NCI-H1092 treated with DMSO at 0.1 percent for 48 hours (cell line): ENCODE data around the gene STS.

Experiments
- DNase-seq: peaks from one replicate; lab custom pipeline; 2025; lab: John Stamatoyannopoulos, UW

STS gene, protein sequence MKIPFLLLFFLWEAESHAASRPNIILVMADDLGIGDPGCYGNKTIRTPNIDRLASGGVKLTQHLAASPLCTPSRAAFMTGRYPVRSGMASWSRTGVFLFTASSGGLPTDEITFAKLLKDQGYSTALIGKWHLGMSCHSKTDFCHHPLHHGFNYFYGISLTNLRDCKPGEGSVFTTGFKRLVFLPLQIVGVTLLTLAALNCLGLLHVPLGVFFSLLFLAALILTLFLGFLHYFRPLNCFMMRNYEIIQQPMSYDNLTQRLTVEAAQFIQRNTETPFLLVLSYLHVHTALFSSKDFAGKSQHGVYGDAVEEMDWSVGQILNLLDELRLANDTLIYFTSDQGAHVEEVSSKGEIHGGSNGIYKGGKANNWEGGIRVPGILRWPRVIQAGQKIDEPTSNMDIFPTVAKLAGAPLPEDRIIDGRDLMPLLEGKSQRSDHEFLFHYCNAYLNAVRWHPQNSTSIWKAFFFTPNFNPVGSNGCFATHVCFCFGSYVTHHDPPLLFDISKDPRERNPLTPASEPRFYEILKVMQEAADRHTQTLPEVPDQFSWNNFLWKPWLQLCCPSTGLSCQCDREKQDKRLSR

DNA sequence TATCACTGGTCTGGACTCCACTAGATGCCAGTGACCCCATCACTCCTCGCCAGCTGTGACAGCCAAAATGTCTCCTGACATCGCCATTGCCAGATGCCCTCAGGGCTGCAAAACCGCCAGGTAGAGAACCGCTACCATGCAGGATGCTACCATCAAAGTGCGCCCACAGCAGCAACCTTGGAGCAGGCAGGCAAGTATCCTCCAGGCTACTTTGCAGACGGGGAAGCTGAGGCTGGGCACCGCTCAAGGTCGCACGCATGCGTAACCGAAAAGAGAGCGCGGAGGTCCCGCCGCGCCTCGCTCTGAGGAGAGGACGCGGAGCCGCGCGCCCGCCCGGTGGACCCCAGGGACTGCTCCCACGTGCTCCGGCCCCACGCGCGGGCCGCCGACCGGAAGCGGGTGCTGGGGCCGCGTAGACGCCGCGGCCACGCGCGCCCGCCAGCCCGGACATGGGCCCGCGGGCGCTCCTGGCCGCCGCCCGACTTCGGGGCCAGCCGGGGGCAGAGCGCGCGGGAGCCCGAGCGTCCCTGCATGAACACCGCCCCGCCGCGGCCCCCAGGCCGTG lies at the start of gene STS:
Gene STS (plus strand): TSS at position 300 of the 565 bp plus-strand sequence. CDS start 105,488 bp downstream, outside the sequence.
- peak; percentile 57 for DNase-seq

DNA sequence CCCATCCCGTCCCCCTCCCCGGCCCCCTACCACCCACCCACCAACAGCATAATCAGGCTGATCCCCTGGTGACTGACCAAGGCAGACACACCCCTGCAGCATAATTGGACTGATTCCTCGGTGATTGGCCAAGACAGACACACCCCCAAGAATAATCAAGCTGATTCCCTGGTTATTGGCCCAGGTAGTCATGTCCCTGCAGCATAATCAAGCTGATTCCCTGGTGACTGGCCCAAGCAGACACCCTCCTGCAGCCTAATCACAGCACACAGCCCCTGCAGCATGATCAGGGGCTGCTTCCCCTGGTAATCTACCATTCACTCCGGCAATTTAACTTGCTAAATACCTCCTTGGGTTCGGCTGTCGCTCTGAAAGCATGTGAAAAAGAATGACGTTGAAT lies 47.5 kb upstream of the STS start:
- no peak for DNase-seq

DNA sequence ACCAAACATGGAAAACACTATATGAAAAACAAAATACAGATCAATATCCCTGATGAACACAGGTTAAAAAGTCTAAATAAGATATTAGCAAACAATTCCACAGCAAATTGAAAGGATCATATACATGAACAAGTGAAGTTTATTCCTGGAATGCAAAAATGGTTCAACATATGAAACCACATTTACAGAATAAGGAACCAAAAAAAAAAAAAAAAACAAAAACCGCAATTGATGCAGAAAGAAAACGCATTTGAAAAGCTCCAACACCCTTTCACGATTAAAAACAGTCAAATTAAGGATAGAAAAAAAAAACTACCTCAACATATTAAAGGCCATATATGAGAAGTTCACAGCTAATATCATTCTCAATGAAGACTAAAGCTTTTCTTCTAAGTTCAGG lies 45.4 kb upstream of the STS start:
- DNase-seq = no peak

DNA sequence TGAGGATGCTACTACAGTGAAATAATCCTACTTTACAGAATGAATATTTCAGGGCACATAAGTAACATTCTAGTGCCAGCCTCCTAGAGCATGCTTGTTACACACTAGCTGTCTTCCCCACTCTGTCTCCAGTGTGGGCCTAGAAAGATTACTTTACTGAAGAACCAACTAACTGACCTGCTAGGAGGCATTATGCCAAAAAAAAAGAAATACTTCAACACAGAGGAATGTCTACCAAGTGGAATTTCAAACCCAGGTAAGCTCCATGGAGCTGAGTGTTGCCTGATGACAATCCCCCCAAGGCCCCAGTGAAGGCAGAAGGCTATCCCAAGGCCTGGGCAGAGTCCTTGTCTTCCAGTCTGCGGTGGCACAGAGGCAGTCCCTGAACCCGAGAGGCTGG lies 40.9 kb upstream of the STS start:
- no peak for DNase-seq

DNA sequence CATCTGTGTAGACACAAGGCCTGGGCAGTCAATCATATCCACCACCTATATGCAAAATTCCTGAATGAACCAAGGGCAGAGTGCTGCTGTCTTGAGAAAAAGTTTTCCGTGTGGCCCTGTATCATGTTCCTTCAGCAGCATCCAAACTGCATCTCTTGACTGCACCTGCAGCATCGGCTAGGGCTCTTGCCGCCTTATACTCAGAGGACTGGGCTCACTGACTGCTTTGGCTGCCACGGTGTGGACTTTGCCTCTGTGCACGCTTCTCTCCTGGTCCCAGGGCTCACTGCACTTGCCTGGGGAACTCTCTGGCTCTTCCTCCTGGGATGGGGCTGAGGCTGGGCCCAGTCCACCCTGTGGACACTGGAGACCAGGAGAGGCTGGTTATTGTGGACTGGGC lies 39.5 kb upstream of the STS start:
- DNase-seq = no peak

DNA sequence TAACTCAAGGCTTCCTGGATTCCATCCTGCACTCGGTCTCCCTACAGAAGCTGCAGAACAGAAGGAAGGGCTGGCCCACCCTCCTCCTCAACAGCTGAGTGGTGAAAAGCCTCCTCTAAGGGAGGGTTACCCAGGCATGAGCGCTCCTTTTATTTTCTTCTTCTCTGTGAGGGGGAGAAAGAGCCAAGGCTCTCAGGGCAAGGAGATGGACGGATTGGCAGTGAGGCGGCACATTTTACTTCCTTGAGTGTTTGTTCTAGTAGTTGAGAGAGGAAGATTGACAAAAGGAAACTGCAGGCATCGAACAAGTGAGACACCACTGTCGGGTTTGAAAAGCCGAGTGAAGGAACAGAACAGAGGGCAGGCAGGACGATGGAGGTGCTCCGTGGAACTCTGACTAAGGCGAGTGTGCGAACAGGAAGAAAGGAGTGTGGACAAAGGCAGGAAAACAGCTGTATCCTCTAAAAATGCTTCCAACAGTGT lies 38.4 kb upstream of the STS start:
- DNase-seq = no peak

DNA sequence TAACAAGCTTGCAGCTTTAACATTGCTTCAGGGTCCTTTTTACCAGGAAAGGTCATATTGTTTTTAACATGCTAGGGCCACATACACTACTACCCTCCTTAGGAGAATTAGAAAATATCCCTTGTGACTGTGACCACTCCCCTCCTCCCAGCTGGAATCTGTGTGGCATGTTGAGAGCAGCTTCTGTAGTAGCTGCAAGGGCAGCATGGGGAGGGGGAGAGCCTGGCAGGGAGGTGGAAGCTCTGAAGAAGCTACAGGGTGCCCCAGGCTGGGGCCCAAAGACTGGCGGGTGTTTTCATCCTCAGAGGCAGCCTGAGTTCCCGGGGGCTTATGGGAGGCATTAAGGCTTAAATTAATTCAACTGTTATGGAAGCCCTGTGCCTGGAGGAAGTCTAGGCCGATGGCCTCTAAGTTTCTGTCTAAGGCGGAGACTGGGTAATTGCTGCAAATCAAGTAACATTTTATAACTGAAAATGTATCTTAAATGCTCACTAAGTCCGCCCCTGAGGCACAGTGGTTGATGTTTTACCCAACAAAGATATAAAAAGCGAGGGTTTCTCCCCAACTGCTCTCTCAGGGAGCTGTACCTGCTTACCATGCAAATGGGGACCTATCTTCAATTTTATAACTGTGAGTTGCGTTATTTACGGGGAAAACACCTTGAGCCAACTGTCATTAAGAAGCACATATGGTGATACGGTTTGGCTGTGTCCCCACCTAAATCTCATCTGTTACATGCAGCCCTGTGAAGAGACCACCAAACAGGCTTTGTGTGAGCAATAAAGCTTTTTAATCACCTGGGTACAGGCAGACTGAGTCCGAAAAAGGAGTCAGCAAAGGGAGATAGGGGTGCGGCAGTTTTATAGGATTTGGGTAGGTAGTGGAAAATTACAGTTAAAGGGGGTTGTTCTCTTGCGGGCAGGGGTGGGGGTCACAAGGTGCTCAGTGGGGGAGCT lies 37.4 kb upstream of the STS start:
- no peak for DNase-seq

DNA sequence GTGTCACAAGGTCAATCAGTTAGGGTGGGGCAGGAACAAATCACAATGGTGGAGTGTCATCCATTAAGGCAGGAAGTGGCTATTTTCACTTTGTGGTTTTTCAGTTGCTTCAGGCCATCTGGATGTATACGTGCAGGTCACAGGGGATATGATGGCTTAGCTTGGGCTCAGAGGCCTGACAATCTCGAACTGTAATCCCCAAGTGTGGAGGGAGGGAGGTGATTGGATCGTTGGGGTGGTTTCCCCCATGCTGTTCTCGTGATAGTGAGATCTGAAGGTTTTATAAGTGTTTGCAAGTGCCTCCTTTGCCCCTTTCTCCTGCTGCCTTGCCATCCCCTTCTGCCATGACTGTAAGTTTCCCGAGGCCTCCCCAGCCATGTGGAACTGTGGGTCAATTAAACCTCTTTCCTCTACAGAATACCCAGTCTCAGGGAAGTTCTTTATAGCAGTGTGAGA lies 36.7 kb upstream of the STS start:
- DNase-seq = no peak

DNA sequence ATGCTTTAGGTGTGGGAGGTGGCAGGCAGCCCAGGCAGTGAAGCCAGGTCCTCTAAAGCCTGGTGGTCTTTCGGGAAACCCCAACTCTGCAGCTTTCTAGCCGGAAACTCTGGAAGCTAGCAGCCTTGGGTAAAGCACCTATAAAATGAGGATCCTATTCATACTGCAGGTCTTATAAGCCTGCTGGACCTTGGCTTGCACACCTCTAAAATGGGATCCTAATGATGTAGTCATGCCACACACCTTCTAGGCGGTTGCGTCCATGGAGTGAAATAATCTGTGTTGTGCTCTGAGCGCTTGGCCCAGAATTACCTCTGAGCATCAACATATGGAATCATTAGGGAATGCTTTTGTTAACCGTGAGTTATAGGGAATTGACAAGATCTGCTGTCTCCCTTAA lies 36.0 kb upstream of the STS start:
- DNase-seq = no peak

DNA sequence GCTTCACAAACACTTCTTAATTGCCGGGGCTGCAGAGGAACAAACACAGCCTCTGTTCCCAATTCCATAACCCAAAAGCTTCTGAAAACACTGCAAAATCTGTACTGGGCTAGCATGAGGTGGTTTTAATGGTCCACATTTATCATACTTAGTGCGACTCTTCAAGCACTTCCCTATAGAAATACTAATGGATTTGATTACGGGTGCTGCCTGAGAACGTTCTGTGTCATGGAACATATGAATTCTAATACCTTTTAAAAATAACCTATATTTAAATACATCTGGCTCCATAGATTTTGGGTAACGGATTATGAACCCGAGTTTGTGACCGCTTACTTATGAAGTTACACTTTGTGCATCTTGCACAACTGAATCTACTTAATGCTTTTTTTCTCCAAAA lies 35.4 kb upstream of the STS start:
- DNase-seq = no peak

DNA sequence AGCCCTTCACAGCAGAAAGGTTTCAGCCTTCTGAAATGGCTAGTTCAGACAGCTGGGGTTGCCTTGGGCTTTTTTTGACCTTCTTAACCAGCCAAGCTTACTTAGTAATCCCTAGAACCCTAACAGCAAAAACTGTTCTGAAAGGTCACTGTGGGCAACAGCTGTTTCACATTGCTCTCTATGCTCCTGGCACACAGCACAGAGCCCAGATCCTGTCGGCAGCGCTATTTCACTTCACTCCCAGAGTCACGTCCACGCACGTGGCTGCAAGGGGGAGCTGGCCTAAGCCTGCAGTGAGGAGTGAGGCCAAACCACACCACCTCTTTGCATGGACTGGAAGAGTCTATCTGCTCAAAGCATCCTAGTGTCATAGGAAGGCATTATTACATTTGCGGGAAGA lies 32.0 kb upstream of the STS start:
- DNase-seq = no peak

DNA sequence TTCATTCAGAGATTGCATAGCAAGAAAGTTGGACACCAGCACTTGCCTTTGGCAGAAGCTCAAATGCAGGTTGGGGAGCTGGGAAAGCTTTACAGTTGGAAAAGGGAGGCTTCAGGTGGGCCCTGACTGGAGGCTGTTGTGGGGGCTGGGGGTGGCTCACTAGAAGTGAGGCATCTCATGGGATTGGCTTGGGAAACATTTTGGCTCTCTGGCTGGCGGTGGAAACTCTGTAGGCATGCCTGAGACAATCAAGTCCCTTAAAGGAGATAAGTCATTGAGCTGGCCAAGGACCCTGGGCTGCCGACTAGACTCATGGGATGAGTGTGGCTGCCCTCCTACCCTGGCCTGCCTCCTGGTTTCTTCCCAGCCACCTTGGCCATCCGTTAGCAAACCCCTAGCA lies 31.4 kb upstream of the STS start:
- DNase-seq = no peak

DNA sequence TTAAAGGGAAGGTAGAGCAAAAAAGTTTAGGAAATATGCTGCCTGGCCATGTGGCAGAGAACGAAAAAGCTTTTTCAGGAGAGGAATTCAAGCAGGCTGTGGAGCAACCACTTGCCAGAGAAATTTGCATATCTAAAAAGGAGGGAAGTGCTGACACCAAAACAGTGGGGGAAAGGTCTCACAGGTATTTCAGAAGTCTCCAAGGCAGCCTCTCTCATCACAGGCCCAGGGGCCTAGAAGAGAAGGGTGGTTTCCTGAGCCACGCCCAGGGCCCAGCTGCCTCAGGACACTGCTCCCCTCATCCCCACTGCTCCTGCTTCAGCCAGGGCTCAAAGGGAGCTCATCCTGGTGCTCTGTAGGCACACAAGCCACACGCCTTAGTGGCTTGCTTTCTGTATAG lies 29.9 kb upstream of the STS start:
- DNase-seq = no peak

DNA sequence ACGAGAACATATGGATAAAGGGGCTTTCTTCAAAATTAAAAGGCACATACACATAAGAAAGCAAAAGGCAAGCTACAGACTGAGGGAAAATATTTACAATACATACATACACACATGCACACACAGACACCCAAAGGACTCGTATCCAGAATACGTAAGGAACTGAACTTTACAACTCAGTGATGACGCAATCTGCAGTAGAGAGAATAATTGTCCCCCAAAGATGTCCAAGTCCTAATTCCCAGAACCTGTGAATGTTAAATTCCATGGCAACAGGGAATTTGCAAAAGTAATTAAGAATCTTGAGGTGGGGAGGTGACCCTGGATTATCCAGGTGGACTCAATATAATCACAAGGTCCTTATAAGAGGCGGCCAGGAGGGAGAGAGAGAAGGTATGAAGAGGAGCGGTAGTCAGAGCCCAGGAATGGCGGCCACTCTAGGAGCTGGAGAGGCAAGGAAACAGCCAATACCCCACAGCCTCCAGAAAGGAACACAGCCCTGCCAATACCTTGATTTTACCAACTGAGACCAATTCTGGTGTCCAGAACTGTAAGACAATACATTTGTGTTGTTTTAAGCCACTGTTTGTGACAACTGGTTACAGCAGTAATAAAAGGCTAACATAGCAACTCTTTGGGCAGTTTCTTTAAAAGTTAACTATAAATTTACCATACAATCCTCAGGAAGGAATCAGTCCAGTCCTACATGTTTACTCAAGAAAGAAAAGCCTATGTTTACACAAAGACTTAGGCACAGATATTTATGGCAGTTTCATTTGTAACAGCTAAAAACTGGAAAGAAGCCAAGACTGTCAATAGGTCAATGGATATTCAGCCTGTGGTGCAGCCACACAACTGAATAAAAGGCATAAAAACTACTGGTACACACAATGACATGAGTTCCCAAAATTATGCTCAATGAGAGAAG lies 27.3 kb upstream of the STS start:
- DNase-seq = peak; percentile 42

DNA sequence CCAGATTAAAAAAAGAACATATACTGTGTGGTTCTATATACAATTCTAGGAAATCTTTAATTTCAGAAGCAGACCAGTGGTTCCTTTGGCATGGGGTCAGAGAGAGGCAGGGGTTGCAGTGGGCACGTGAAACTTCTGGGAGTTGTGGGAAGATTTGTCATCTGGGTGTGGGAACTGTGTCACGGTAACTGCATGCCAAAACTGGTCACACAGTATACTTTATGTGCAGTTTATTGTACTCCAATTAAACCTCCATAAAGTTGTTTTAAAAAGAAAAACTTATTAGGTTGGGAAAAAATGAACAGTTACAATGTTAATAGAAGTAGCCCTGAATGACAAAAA lies 26.7 kb upstream of the STS start:
- DNase-seq = no peak

DNA sequence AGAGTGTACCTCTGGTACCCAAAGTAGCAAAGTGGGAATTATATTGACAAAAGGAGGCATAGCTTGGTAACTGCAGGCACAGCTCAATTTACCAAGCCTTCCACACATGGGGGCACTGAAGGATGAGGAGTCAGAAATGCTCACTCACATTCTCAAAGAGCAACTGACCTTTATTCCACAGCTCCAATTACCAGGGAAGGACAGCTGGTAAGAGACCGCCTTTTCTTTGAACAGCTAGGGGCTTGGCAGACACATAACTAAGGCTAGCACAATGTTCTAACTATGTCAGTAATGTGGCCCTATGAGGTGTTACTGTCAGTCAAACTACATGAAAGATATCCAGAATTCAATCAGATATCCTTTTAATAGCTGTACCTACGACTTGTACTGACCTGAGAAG lies 20.5 kb upstream of the STS start:
- no peak for DNase-seq

DNA sequence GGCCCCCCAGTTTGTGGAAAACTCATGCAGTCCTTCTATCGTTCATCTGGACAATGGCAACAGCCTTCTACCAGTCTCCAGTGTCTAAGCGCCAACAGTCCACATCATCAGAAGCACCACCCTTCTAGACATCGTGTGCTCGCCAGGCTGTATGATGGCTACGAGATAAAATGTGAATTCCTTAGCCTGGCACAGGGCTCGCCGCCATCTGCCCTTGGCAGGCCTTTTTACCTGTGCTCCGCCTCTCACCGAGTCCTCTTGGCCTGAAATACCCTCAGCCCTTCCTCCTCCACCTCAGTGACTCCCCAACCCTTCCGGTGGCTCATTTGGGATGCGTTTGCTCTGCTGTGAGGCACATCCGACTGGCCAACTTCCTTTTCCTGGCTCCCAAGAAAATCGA lies 15.9 kb upstream of the STS start:
- DNase-seq = no peak

DNA sequence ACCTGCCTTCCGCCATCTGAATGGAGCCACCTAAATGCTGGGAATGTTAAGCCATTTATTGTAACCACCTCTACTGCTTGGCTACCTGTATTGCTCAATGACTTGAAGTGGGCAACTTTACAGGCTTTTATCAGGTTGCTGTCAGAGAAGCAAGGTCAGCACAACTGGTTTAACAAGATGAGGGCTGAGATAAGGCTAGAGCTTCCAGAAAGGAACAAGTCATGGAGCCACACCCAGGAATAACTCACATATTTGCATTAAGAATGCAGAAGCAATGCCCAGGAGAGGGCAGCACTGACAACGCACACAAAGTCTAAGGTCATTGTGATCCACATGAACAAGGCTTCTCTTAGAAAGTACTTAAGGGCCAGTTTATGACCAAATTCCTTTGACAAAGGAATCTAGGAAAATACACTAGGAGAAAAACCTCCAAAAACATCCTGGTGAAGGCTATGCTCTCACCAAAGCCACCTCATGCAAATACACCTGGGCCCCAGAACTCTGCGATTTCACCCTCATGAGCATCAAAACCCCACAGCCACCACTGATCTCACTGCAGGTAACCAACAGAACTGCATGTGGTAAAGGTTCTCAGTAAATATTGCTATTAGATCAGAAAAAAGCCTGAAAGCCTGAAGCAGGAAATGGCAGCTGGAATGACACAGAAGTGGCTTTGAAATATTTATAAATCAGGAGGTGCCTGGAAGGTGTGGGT lies 15.0 kb upstream of the STS start:
- DNase-seq = no peak

DNA sequence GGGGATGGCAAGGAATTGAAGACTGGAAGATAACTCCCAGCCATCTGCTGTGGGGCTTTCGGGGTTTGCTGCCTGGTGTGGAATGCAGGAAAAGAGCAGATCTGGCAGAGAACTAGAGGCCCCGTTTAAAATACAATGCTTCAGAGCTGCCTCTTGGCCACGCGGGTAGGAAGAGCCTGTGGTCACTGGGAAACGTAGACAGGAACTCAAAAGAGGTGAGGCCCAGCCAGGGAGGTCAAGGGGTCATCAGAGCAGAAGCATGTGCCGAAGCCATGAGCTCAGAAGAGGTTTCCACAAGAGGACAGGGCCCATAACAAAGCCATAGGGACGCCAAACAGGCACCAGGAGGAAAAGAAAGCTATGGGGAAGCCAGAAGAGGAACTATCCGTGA lies 14.5 kb upstream of the STS start:
- no peak for DNase-seq

DNA sequence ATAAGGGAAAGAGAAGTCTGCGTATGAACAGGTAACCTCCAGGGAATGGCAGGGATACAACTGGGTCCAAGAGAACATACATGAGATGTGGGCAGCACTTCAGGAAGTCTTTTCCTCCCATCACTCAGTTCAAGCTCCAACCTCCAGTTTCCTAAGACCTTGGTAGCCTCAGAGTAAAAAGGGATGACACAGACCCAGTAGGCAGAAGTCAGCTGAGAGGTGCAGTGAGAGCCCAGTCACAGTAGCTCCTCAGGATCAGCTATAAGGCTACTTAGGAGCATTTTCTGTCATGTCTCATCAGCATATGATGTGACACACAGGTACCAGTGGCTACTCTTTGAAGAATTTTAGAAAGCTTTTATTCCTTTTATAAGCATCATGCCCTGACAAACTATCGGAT lies 12.5 kb upstream of the STS start:
- no peak for DNase-seq
